Left lobe of liver (tissue), 2 donors: ENCODE results near the gene EGFR. TPM values are rescaled to one million over a fixed set of nuclear protein-coding genes. Genes with fewer than 3 reads are reported as not detected.

ENCODE experiments used
- ATAC-seq: fragments of 200-7000 bp; cut with Tn5 transposase; one replicate; pipeline ENCODE4 v1.9.1; 2020; ENCODE audit warnings: mild to moderate bottlenecking, moderate library complexity
- DNase-seq: peaks from one replicate; pipeline ENCODE4 v3.0.0-alpha.2; 2020; ENCODE audit warnings: low spot score
- total RNA-seq: library from RNA; stranded (reverse); gene quantifications from one replicate; pipeline ENCODE4 v1.2.1, GENCODE V29; 2021
- donor health status: DM: no; HTN: no; CAD: no; lungs with moderate emphysema.
- donor health status: DM: no; HTN: yes; CAD: no.

EGFR gene
- total RNA-seq, 1 donor from 2014 or later: 90.5 TPM

- no peak for DNase-seq
- ATAC-seq: no peak
These were observed 217.7 kb downstream of the EGFR start for GRCh38 chr7:55236476-55236875.

GRCh38 chr7:55237156-55237893, 218.5 kb downstream of the EGFR start:
- ATAC-seq: no peak
- DNase-seq: no peak

- no peak for DNase-seq
- no peak for ATAC-seq
These were observed 220.6 kb downstream of the EGFR start for GRCh38 chr7:55239406-55239805.

- ATAC-seq: no peak
- DNase-seq: no peak
These were observed 221.8 kb downstream of the EGFR start for GRCh38 chr7:55240418-55241142.

- DNase-seq: no peak
- no peak for ATAC-seq
These were observed 223.1 kb downstream of the EGFR start for GRCh38 chr7:55241958-55242357.

GRCh38 chr7:55242613-55243012, 223.8 kb downstream of the EGFR start:
- no peak for ATAC-seq

GRCh38 chr7:55244006-55244745, 225.4 kb downstream of the EGFR start:
- no peak for ATAC-seq

More at GRCh38 chr7:55242613-55243012, 223.8 kb downstream of the EGFR start:
- DNase-seq: no peak

GRCh38 chr7:55245271-55245723, 226.5 kb downstream of the EGFR start:
- DNase-seq: no peak

More at GRCh38 chr7:55244006-55244745, 225.4 kb downstream of the EGFR start:
- no peak for DNase-seq

GRCh38 chr7:55246171-55246570, 227.4 kb downstream of the EGFR start:
- no peak for DNase-seq
- ATAC-seq: no peak

More at GRCh38 chr7:55245271-55245723, 226.5 kb downstream of the EGFR start:
- ATAC-seq: no peak

- ATAC-seq (no peak), DNase-seq (no peak)
These were observed 228.6 kb downstream of the EGFR start for GRCh38 chr7:55247428-55247827.

- ATAC-seq: no peak
- DNase-seq: no peak
These were observed 229.7 kb downstream of the EGFR start for GRCh38 chr7:55248526-55248925.

- DNase-seq (no peak), ATAC-seq (no peak)
These were observed 230.5 kb downstream of the EGFR start for GRCh38 chr7:55249332-55249731.

GRCh38 chr7:55250313-55250712, 231.5 kb downstream of the EGFR start:
- DNase-seq (no peak), ATAC-seq (peak; percentile 50)

- DNase-seq: no peak
- ATAC-seq: no peak
These were observed 232.5 kb downstream of the EGFR start for GRCh38 chr7:55251313-55251712.

GRCh38 chr7:55251911-55252310, 233.1 kb downstream of the EGFR start:
- ATAC-seq (no peak), DNase-seq (no peak)

- no peak for DNase-seq
- ATAC-seq: no peak
These were observed 233.6 kb downstream of the EGFR start for GRCh38 chr7:55252386-55252785.

GRCh38 chr7:55253188-55253587, 234.4 kb downstream of the EGFR start:
- ATAC-seq (no peak), DNase-seq (no peak)

- no peak for DNase-seq
These were observed 235.4 kb downstream of the EGFR start for GRCh38 chr7:55254242-55254595.

GRCh38 chr7:55254596-55255495, 236.0 kb downstream of the EGFR start:
- DNase-seq (peak; percentile 86), ATAC-seq (peak; percentile 93)

More at GRCh38 chr7:55254242-55254595, 235.4 kb downstream of the EGFR start:
- peak; percentile 5 for ATAC-seq
